A549 (cell line): ENCODE data around the gene C17orf78. TPM values are rescaled to one million over a fixed set of nuclear protein-coding genes. Genes with fewer than 3 reads are reported as not detected.

Experiments used
- ATAC-seq, 2 experiments: fragments of 200-7000 bp in 1 of 2; fragments of >200 bp in 1 of 2; cut with Nextera tagmentation in 1 of 2; cut with Tn5 transposase in 1 of 2; 3 replicates each; pipeline versions ENCODE4 v1.8.0 to v1.9.1; 2018 to 2020; ENCODE audit warnings: mild to moderate bottlenecking in 1 of 2, moderate library complexity in 1 of 2
- CTCF ChIA-PET: fragments of 300-600 bp; sonication (Branson Sonifier 250); formaldehyde crosslinking; extraction: SDS; loops from one replicate; lab custom pipeline; 2021; ENCODE audit warnings: antibody characterized with exemption, inconsistent platforms; lab: Yijun Ruan, JAX
- POLR2A ChIA-PET: fragments of 350-600 bp; formaldehyde crosslinking; extraction: SDS; loops from one replicate; lab custom pipeline; 2021; ENCODE audit warnings: antibody characterized with exemption, inconsistent platforms; lab: Yijun Ruan, JAX
- DNase-seq, 2 experiments: peaks; one replicate each; pipeline versions ENCODE4 v3.0.0 to v3.0.0-alpha.2; 2011 to 2016; ENCODE audit warnings: low read depth in 1 of 2, low spot score in 1 of 2
- FAIRE-seq: peaks from 2 replicates; lab custom pipeline; 2011; peaks lifted over from hg19 to GRCh38; lab: Jason Lieb, UNC
- H3K27ac ChIP-seq, 2 experiments: fragments of >200 bp; sonication (Bioruptor Twin); formaldehyde crosslinking; 3 replicates each; pipeline ENCODE4 v1.5.1; 2016 to 2017
- H3K4me1 ChIP-seq: fragments of >200 bp; sonication (Bioruptor Twin); formaldehyde crosslinking; 3 replicates; pipeline ENCODE4 v1.6.1; 2016
- H3K4me2 ChIP-seq: fragments of >200 bp; sonication (Bioruptor Twin); formaldehyde crosslinking; 3 replicates; pipeline ENCODE4 v1.6.1; 2016
- H3K4me3 ChIP-seq: fragments of >200 bp; sonication (Bioruptor Twin); formaldehyde crosslinking; 3 replicates; pipeline ENCODE4 v1.5.1; 2016
- H3K9me3 ChIP-seq: fragments of >200 bp; sonication (Bioruptor Twin); formaldehyde crosslinking; 3 replicates; pipeline ENCODE4 v1.6.1; 2016
- CBX2 ChIP-seq: fragments of 200-600 bp; sonication (generic); IDR thresholded peaks from 2 replicates; pipeline ENCODE4 v1.6.1; 2016; ENCODE audit warnings: low read depth, mild to moderate bottlenecking, borderline replicate concordance
- CBX8 ChIP-seq: fragments of 200-600 bp; sonication (generic); IDR thresholded peaks from 2 replicates; pipeline ENCODE4 v1.6.1; 2016
- FOSB ChIP-seq: fragments of 250-450 bp; sonication (Bioruptor Pico); IDR thresholded peaks from 2 replicates; pipeline ENCODE4 v1.5.0; 2020; ENCODE audit warnings: mild to moderate bottlenecking, moderate library complexity
- HDAC2 ChIP-seq: fragments of 200-600 bp; sonication (generic); IDR thresholded peaks from 2 replicates; pipeline ENCODE4 v1.6.1; 2016
- HMGXB4 ChIP-seq: fragments of 250-450 bp; sonication (Bioruptor Pico); IDR thresholded peaks from 2 replicates; pipeline ENCODE4 v1.5.0; 2021; ENCODE audit warnings: mild to moderate bottlenecking, moderate library complexity, borderline replicate concordance
- HOXA7 ChIP-seq: fragments of 250-450 bp; sonication (Bioruptor Pico); IDR thresholded peaks from 2 replicates; pipeline ENCODE4 v1.5.0; 2020; ENCODE audit warnings: mild to moderate bottlenecking, moderate library complexity
- HOXB13 ChIP-seq: fragments of 250-450 bp; sonication (Bioruptor Pico); IDR thresholded peaks from 2 replicates; pipeline ENCODE4 v1.5.0; 2020; ENCODE audit warnings: low read depth, mild to moderate bottlenecking, moderate library complexity
- JUN ChIP-seq, 2 experiments: fragments of >200 bp; sonication (Bioruptor Twin); formaldehyde crosslinking; IDR thresholded peaks; 2 replicates in 1 of 2; 3 replicates in 1 of 2; pipeline ENCODE4 v1.6.1; 2016 to 2017
- MAX ChIP-seq: IDR thresholded peaks from 2 replicates; pipeline ENCODE4 v1.6.1; 2012
- NPAS2 ChIP-seq: fragments of 250-450 bp; sonication (Bioruptor Pico); IDR thresholded peaks from 2 replicates; pipeline ENCODE4 v1.8.0; 2022; ENCODE audit warnings: mild to moderate bottlenecking, moderate library complexity, borderline replicate concordance
- NR3C1 ChIP-seq: fragments of >200 bp; sonication (Bioruptor Twin); formaldehyde crosslinking; IDR thresholded peaks from 3 replicates; pipeline ENCODE4 v1.6.1; 2017
- PBX3 ChIP-seq: IDR thresholded peaks from 2 replicates; pipeline ENCODE4 v1.6.1; 2012
- PHF8 ChIP-seq: fragments of 200-600 bp; sonication (generic); IDR thresholded peaks from 2 replicates; pipeline ENCODE4 v1.6.1; 2016; ENCODE audit warnings: low read depth, mild to moderate bottlenecking, antibody characterized with exemption, moderate library complexity, borderline replicate concordance
- POLR2A ChIP-seq: IDR thresholded peaks from 2 replicates; pipeline ENCODE4 v1.6.1; 2012; ENCODE audit warnings: mild to moderate bottlenecking, low read length
- POLR2AphosphoS2 ChIP-seq: conservative IDR thresholded peaks from 2 replicates; pipeline ENCODE4 v1.6.1; 2012; ENCODE audit warnings: low read length, improper control_type of control experiment, inconsistent platforms
- RARB ChIP-seq: fragments of 250-450 bp; sonication (Bioruptor Pico); IDR thresholded peaks from 2 replicates; pipeline ENCODE4 v1.8.0; 2021; ENCODE audit warnings: mild to moderate bottlenecking, moderate library complexity
- REST ChIP-seq: fragments of 200-600 bp; sonication (generic); IDR thresholded peaks from 2 replicates; pipeline ENCODE4 v1.6.1; 2016; ENCODE audit warnings: antibody characterized with exemption, mild to moderate bottlenecking, moderate library complexity
- RFX5 ChIP-seq: fragments of 450-650 bp; IDR thresholded peaks from 2 replicates; pipeline ENCODE4 v1.7.1; 2014; ENCODE audit warnings: antibody characterized with exemption, mild to moderate bottlenecking, moderate library complexity
- RNF2 ChIP-seq: fragments of 200-600 bp; sonication (generic); IDR thresholded peaks from 2 replicates; pipeline ENCODE4 v1.6.1; 2016; ENCODE audit warnings: low read depth, mild to moderate bottlenecking, antibody characterized with exemption, moderate library complexity, borderline replicate concordance
- SMC3 ChIP-seq: fragments of >200 bp; sonication (Bioruptor Twin); formaldehyde crosslinking; IDR thresholded peaks from 3 replicates; pipeline ENCODE4 v1.6.1; 2018; ENCODE audit warnings: inconsistent platforms
- SREBF2 ChIP-seq: fragments of 450-650 bp; IDR thresholded peaks from 2 replicates; pipeline ENCODE4 v1.6.1; 2014; ENCODE audit warnings: mild to moderate bottlenecking, moderate library complexity
- ZNF302 ChIP-seq: fragments of 250-450 bp; sonication (Bioruptor Pico); IDR thresholded peaks from 2 replicates; pipeline ENCODE4 v1.9.0; 2021; ENCODE audit warnings: inconsistent platforms, mild to moderate bottlenecking, moderate library complexity
- WGBS: methylation state at CpG from one replicate; pipeline ENCODE4 v1.1.6; 2017; ENCODE audit errors: missing lambda C conversion rate; 5-methylcytosine and 5-hydroxymethylcytosine counted together
- polyA plus RNA-seq, 4 experiments: library from polyadenylated mRNA; depleted of rRNA in 3 of 4; stranded (reverse); fragments of >200 nt; fragmentation: RNase III in 1 of 4; extraction: RNeasy Plus Mini Kit Qiagen cat#74134 plus additional on column Dnase treatment in 1 of 4; gene quantifications; 2 replicates in 3 of 4; 3 replicates in 1 of 4; pipeline ENCODE4 v1.2.3, GENCODE V29; 2011 to 2017

C17orf78 gene
- polyA plus RNA-seq, 2 of the 4 experiments (the other 2 are of a cell fraction): not detected

- DNase-seq: no peak
- CTCF ChIA-PET: interaction anchor here (1.2 to 2.2 kb wide), 4 partner anchors 8 to 16 kb away, joined by 3 to 19 read pairs (median 7); no protein-coding TSS in a partner anchor
- Histone ChIP-seq H3K4me3 (no peak overlapping the region), H3K4me1 (peaks cover 8% of the 10 kb centered on the region; the same call in 2 of the 3 replicates), H3K4me2 (no peak overlapping the region), H3K27ac (no peak overlapping the region), H3K9me3 (no peaks in the 10 kb centered on the region)
- POLR2A ChIA-PET: no interaction called here
- FAIRE-seq: no peak
- no peak for TF ChIP-seq RNF2
- TF ChIP-seq REST: no peak
- no peak for TF ChIP-seq PHF8
- ATAC-seq: no peak
- WGBS: 95% methylated on average over 1 of the region's 1 CpG
Observed at GRCh38 chr17:37382056-37382455, 6.3 kb downstream of the C17orf78 start.

GRCh38 chr17:37384560-37385149 lies 8.9 kb downstream of the C17orf78 start:
- TF ChIP-seq RFX5: no peak
- TF ChIP-seq SREBF2: no peak
- no peak for TF ChIP-seq NPAS2 (CRISPR knock-in tag)
- TF ChIP-seq MAX: no peak
- no peak for TF ChIP-seq FOSB (CRISPR knock-in tag)
- no peak for TF ChIP-seq CBX2
- TF ChIP-seq HOXB13: no peak
- TF ChIP-seq HDAC2: no peak
- TF ChIP-seq POLR2A: no peak
- no peak for TF ChIP-seq HMGXB4
- no peak for TF ChIP-seq POLR2AphosphoS2
- no peak for TF ChIP-seq ZNF302 (CRISPR knock-in tag)
- TF ChIP-seq NR3C1: no peak
- no peak for TF ChIP-seq PBX3
- no peak for TF ChIP-seq JUN (IDR thresholded peaks at IDR 0.05)
- TF ChIP-seq SMC3: no peak
- TF ChIP-seq RARB: no peak
- TF ChIP-seq HOXA7 (CRISPR knock-in tag): no peak
- TF ChIP-seq CBX8: no peak
- H3K27ac ChIP-seq: no peak overlapping the region
- peaks cover 19% of the 10 kb centered on the region; the same call in 2 of the 3 replicates for H3K4me1 ChIP-seq
- ChIA-PET CTCF (interaction anchor here (12.2 kb wide), 1 partner anchor 9 kb away, joined by 204 read pairs; the partner anchor contains the start of gene C17orf78), POLR2A (no interaction called here)
- FAIRE-seq (no peak), DNase-seq (no peak), ATAC-seq (no peak; a peak in 1 of 6 replicates)
- H3K4me2 ChIP-seq: no peak overlapping the region
- H3K9me3 ChIP-seq: no peaks in the 10 kb centered on the region
- H3K4me3 ChIP-seq: no peak overlapping the region
- WGBS: 58% methylated on average over 3 of the region's 3 CpGs
